ENCODE results near the gene PRMT7.

- TF ChIP-seq CTCF (conservative IDR thresholded peaks at IDR 0.05; ENCODE audit: low read length) (no peak), EZH2phosphoT487 (IDR thresholded peaks at IDR 0.05; ENCODE audit: borderline replicate concordance) (no peak)
Measured at GRCh38 chr16:68275611-68276191, 35.1 kb upstream of the PRMT7 start.
